Fibroblast of skin of left biceps (primary cell): Measurements from ENCODE around the gene LRCH2.

Experiments
- DNase-seq, 2 experiments: peaks; one replicate each; pipeline ENCODE4 v3.0.0-alpha.2; 2013; ENCODE audit warnings: low read depth in 2 of 2

Gene LRCH2

DNA sequence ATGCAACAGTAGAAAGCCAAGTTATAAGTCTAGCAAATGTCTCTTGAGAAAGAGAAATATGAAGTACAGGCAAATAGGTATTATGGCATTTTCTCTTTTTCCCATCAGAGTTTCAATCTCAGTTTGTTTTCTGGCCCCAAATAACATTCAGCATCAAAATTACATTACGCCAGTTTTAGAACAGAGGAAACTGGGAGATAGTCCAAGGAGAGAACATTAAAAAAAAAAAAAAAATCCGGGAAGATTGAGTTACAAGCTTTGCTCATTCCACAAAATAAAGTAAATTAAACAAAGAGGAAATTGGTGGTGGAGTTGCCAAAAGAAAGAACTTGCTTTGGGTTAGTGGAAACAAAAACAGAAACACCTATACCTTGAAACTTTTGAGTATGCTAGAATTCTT lies 166.1 kb downstream of the LRCH2 start:
- no peak for DNase-seq

DNA sequence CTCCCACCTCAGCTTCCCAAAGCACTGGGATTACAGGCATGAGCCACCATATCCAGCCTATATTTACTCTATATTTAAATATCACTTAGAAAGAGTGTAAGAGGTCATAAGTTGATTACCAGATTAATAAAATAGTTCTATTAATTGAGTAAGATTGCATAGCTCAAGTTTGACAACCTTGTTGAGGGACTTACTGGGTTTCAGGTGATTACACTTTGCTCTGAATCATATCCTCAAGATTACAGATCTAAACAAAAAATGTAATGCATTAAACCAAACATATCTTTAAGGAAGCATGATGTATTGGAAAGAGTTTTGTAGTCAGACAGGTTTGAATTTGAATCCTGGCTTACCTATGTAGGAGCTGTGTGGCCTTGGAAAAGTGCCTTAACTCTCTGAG lies 168.6 kb downstream of the LRCH2 start:
- no peak for DNase-seq
